Measurements from ENCODE around the gene TBX21.

TBX21 gene

DNA sequence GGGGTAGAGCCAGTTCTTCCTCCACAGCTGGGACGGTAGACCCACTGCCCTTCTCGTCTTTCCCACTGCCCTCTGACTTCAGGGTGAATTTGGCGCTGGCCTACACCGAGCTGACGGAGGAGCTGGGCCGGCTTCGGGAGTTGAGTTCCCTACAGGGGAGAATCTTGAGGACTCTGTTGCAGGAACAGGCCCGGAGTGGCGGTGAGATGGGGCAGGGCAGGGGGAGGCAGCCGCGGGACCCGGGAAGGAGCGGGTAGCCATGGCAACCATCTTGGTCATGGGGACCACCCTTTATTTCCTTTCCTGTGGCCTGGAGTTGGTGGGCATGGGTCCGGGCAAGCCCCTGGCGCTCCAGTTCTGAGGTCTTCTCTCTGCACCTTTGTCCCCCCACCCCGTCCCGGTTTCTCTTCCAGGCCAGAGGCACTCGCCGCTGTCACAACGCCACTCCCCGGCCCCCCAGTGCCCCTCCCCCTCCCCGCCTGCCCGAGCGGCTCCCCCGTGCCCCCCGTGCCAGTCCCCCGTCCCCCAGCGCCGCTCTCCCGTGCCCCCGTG lies 24.6 kb upstream of the TBX21 start:
- Histone ChIP-seq H3K4me2 (ENCODE audit: low read length) (no peak overlapping the region), H3K4me1 (ENCODE audit: control insufficient read depth, insufficient read depth, low read length) (no peaks in the 10 kb centered on the region), H3K27me3 (ENCODE audit: control insufficient read depth, insufficient read depth, low read length) (peaks cover 40% of the 10 kb centered on the region), H3K4me3 (ENCODE audit: low read length) (no peak overlapping the region), H3K9ac (ENCODE audit: low read depth, low read length) (no peak overlapping the region), H3K9me3 (replicated peaks; ENCODE audit: low read length) (no peaks in the 10 kb centered on the region), H3K36me3 (ENCODE audit: insufficient read depth, low read length) (no peaks in the 10 kb centered on the region)

DNA sequence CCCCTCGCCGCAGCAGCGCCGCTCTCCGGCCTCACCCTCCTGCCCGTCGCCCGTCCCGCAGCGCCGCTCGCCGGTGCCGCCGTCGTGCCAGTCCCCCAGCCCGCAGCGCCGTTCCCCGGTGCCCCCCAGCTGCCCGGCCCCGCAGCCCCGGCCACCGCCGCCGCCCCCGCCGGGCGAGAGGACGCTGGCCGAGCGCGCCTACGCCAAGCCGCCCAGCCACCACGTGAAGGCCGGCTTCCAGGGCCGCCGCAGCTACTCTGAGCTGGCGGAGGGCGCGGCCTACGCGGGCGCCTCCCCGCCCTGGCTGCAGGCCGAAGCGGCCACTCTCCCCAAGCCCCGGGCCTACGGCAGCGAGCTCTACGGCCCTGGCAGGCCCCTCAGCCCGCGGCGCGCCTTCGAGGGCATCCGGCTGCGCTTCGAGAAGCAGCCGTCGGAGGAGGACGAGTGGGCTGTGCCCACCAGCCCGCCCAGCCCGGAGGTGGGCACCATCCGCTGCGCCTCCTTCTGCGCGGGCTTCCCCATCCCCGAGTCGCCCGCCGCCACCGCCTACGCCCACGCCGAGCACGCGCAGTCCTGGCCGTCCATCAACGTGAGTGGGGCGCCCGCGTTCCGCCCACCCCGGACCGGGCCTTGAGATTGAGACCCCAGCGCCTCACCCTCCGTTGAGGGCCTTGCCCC lies 24.0 kb upstream of the TBX21 start:
- H3K36me3 ChIP-seq (ENCODE audit: insufficient read depth, low read length): no peaks in the 10 kb centered on the region
- H3K4me1 ChIP-seq (ENCODE audit: control insufficient read depth, insufficient read depth, low read length): no peaks in the 10 kb centered on the region
- H3K4me3 ChIP-seq (ENCODE audit: low read length): no peak overlapping the region
- no peak overlapping the region for H3K9ac ChIP-seq (ENCODE audit: low read depth, low read length)
- no peak overlapping the region for H3K4me2 ChIP-seq (ENCODE audit: low read length)
- H3K27me3 ChIP-seq (ENCODE audit: control insufficient read depth, insufficient read depth, low read length): peaks cover 46% of the 10 kb centered on the region
- H3K9me3 ChIP-seq (replicated peaks; ENCODE audit: low read length): no peaks in the 10 kb centered on the region

DNA sequence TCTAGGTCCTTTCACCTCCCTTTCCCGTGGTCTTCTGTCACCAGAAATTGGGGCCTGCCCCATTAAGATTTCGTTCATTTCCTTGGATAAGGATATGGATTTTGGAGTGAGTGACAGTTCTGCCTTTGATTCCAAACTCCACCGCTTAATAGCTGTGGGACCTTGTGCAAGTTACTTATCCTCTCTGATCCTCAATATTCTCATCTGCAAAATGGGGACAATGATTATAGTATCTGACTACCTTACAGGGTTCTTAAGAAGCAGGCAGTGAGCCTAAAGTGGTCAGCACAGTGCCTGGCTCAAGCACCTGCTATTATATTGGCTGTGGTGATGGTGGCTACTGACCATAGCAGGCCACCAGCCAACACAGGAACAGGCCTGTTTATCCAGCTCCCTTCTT lies 23.4 kb upstream of the TBX21 start:
- H3K36me3 ChIP-seq (ENCODE audit: insufficient read depth, low read length): no peaks in the 10 kb centered on the region
- H3K27me3 ChIP-seq (ENCODE audit: control insufficient read depth, insufficient read depth, low read length): peaks cover 50% of the 10 kb centered on the region
- no peak overlapping the region for H3K4me3 ChIP-seq (ENCODE audit: low read length)
- H3K4me1 ChIP-seq (ENCODE audit: control insufficient read depth, insufficient read depth, low read length): no peaks in the 10 kb centered on the region
- H3K9me3 ChIP-seq (replicated peaks; ENCODE audit: low read length): no peaks in the 10 kb centered on the region
- no peak overlapping the region for H3K4me2 ChIP-seq (ENCODE audit: low read length)
- no peak overlapping the region for H3K9ac ChIP-seq (ENCODE audit: low read depth, low read length)

DNA sequence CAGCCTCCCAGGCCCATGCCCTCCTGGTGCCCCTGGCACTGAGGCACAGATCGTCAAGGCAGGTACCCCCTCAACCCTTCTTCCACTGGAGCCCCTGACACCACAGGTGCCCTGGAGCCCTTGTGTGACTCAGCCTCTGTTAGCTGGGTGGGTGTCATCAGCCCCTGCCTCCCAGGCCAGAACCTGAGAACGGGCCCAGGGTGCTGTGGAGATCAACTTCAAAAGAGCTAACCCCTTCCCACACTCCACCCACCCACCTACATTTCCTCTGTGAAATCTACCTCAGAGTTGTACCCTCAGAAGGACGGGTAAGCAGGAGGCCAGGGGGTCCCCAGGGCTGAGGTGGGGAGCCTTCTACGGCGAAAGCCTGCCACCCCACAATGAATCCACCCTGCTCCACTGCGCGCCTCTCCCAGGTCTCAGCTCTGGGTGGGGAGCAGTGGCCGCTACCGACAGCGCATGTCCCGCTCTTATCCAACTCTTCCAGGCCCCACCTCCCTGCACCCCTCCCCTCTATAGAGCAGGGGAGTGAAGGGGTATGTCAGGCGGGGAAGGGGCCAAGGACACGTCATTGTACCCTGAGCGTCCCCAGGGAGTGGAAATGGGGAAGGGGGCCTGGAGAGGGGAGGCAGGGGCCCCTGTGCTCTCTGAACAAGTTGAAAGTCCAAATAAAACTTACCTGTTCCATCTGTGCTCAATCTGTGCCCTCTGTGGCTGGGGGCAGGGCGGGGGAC lies 21.5 kb upstream of the TBX21 start:
- Histone ChIP-seq H3K36me3 (ENCODE audit: insufficient read depth, low read length) (no peaks in the 10 kb centered on the region), H3K4me1 (ENCODE audit: control insufficient read depth, insufficient read depth, low read length) (no peaks in the 10 kb centered on the region), H3K27me3 (ENCODE audit: control insufficient read depth, insufficient read depth, low read length) (peaks cover 51% of the 10 kb centered on the region), H3K9ac (ENCODE audit: low read depth, low read length) (no peak overlapping the region), H3K4me2 (ENCODE audit: low read length) (no peak overlapping the region), H3K4me3 (ENCODE audit: low read length) (no peak overlapping the region), H3K9me3 (replicated peaks; ENCODE audit: low read length) (no peaks in the 10 kb centered on the region)

DNA sequence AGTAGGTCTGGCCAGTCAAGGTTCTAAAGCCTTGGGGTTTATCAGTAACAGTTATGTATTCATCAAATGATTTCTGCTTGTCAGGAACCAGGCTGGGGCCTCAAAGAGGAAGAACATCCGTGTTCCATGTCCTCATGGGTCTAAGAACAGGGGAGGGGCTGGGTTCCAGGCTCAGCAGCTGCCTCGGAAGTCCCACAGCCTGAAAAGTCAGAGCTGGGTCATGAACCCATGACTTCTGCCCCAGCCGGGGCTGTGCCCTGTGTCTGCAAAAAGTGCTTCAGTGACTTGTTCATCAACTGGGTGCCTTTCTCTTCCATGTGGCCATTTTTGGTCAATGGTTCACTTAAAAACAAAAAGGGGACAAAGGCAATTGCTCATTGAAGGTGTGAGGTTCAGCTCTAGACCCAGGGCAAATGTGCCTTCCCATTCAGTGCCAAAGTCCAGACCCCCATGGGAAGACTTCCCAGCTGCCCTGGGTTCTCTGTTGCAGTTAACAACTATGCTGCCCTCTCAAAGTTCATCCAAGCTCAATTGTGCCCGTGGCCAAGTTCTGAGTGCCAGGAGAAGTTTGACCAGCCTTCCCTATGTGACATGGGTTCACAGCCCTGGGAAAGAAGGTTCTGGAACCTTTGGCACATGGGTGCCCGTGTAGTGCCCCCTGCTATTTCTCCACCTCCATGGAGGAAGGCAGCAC lies 20.6 kb upstream of the TBX21 start:
- H3K4me2 ChIP-seq (ENCODE audit: low read length): no peak overlapping the region
- no peak overlapping the region for H3K9ac ChIP-seq (ENCODE audit: low read depth, low read length)
- H3K4me1 ChIP-seq (ENCODE audit: control insufficient read depth, insufficient read depth, low read length): no peaks in the 10 kb centered on the region
- no peaks in the 10 kb centered on the region for H3K9me3 ChIP-seq (replicated peaks; ENCODE audit: low read length)
- peaks cover 56% of the 10 kb centered on the region for H3K27me3 ChIP-seq (ENCODE audit: control insufficient read depth, insufficient read depth, low read length)
- H3K36me3 ChIP-seq (ENCODE audit: insufficient read depth, low read length): no peaks in the 10 kb centered on the region
- H3K4me3 ChIP-seq (ENCODE audit: low read length): no peak overlapping the region

DNA sequence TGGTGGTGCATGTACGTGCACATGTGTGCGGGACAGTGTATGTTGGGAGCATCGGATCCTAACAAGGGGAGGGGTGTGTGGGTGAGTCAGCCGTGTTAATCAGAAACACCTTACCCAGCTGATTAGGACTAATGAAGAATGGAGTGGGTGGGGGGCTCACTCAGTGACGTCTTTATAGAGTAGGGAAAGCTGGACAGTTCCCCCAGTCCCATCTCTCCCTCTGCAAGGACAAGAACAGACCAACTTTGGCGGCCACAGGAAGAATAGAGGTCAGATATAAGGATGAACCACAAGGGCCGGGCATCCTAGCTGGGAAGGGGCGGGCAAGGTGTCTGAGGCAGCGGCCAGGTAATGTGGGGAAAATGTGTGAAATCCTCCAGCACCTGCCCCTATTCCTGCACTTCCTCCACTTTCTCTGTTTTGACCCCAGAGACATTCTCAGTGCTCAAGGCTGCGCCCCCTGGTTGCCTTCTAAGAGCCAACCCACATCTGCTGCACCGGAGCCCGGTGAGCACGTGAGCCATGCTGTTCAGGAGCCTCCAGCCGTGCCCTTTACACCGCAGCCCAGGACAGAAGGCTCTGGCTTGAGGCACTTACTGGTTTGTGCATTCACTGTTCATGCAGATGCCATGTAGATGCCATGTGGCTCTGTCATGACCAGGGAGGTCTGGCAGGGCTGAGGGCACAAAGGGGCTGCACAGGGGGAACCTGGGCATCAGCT lies 18.9 kb upstream of the TBX21 start:
- H3K9me3 ChIP-seq (replicated peaks; ENCODE audit: low read length): no peaks in the 10 kb centered on the region
- H3K4me3 ChIP-seq (ENCODE audit: low read length): no peak overlapping the region
- H3K4me1 ChIP-seq (ENCODE audit: control insufficient read depth, insufficient read depth, low read length): peaks cover 15% of the 10 kb centered on the region

DNA sequence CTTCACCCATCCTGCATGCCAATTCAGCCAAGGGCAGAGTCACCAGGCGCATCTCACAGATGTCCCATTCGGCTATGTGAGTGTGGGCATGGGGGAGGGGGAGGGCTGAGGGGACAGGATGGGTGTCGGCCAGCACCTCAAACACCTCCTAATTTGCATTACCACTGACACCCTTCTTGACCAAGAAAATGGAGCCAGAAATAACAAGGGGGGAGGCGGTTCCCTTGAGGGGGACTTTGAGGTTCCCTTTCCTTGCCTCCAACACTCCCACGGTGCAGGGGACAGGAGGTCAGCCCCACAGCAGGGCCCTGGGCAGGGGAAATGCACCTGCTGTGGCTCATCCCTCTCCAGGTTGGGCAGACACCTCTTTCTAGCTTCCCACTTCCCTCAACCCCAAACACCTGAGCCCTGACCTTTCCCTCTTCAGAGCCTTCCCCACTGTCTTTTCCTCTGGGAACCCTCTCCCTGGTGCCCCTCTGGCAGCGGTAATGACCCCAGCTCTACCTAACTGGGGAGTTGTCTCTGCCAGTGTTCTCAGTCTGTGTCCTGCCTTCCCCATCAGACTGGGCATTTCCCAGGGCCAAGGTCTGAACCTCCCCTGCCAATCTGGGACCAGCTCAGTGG lies 18.2 kb upstream of the TBX21 start:
- Histone ChIP-seq H3K9ac (ENCODE audit: low read depth, low read length) (no peak overlapping the region), H3K27me3 (ENCODE audit: control insufficient read depth, insufficient read depth, low read length) (peaks cover 73% of the 10 kb centered on the region), H3K4me1 (ENCODE audit: control insufficient read depth, insufficient read depth, low read length) (peaks cover 23% of the 10 kb centered on the region), H3K4me3 (ENCODE audit: low read length) (no peak overlapping the region), H3K9me3 (replicated peaks; ENCODE audit: low read length) (no peaks in the 10 kb centered on the region), H3K4me2 (ENCODE audit: low read length) (no peak overlapping the region), H3K36me3 (ENCODE audit: insufficient read depth, low read length) (no peaks in the 10 kb centered on the region)

More for the DNA sequence above, 18.9 kb upstream of the TBX21 start:
- no peak overlapping the region for H3K4me2 ChIP-seq (ENCODE audit: low read length)
- no peaks in the 10 kb centered on the region for H3K36me3 ChIP-seq (ENCODE audit: insufficient read depth, low read length)
- peaks cover 73% of the 10 kb centered on the region for H3K27me3 ChIP-seq (ENCODE audit: control insufficient read depth, insufficient read depth, low read length)
- H3K9ac ChIP-seq (ENCODE audit: low read depth, low read length): no peak overlapping the region

DNA sequence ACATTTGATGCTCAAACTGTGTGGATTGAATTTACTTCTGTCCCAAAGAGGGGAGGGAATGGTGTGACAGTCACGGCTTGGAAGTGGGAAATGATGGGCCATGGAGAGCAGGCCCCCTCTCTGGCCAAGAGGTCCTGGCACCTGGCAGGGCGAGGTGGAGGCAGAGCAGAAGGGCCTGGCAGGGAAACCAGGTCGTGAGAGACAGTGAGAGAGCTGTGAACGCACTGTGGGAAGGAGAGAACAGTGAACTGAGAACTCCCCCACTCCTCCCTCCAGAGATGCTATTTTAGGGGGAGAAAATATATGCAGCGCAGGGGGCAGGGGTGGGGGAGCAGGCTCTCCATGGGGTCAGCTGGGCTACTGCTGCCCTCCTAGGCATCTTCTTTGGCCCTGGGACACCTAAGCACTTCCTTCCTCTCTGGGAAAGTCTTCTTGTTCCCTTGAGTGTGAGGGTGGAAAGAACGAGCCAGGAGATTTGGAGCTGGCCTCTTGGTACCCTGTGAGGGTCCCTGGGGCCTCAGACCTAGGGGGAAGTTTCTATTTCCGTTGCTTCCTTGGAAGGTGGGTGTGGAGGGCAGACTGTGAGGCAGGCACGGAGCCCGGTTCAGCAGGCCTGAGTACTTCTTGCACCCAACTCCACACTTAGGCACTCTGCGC lies 17.2 kb upstream of the TBX21 start:
- H3K4me1 ChIP-seq (ENCODE audit: control insufficient read depth, insufficient read depth, low read length): peaks cover 32% of the 10 kb centered on the region
- H3K36me3 ChIP-seq (ENCODE audit: insufficient read depth, low read length): no peaks in the 10 kb centered on the region
- no peak overlapping the region for H3K4me2 ChIP-seq (ENCODE audit: low read length)
- no peak overlapping the region for H3K9ac ChIP-seq (ENCODE audit: low read depth, low read length)
- no peaks in the 10 kb centered on the region for H3K9me3 ChIP-seq (replicated peaks; ENCODE audit: low read length)
- H3K4me3 ChIP-seq (ENCODE audit: low read length): no peak overlapping the region
- H3K27me3 ChIP-seq (ENCODE audit: control insufficient read depth, insufficient read depth, low read length): peaks cover 82% of the 10 kb centered on the region

DNA sequence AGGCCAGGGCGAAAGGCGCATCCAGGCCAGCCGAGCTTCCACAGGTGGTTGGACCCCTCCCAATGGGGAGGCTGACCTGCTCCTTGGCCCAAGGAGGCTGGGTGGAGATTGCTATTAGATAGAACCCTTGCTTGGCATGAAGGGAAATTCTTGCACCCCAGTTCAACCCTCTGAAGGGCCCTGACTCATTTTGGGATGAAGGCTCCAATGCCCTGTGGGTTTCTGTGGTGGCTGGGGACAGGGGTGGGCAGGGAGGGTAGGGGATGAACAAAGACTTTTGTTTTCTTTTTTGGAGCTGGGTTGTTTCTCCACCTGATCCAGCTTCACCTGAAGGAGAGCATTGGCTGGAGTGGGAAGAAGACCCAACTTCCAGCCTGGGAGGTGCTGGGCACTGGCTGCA lies 16.7 kb upstream of the TBX21 start:
- Histone ChIP-seq H3K4me1 (ENCODE audit: control insufficient read depth, insufficient read depth, low read length) (peaks cover 37% of the 10 kb centered on the region), H3K36me3 (ENCODE audit: insufficient read depth, low read length) (no peaks in the 10 kb centered on the region), H3K9me3 (replicated peaks; ENCODE audit: low read length) (no peaks in the 10 kb centered on the region), H3K4me2 (ENCODE audit: low read length) (no peak overlapping the region), H3K9ac (ENCODE audit: low read depth, low read length) (no peak overlapping the region), H3K27me3 (ENCODE audit: control insufficient read depth, insufficient read depth, low read length) (peaks cover 88% of the 10 kb centered on the region), H3K4me3 (ENCODE audit: low read length) (no peak overlapping the region)

DNA sequence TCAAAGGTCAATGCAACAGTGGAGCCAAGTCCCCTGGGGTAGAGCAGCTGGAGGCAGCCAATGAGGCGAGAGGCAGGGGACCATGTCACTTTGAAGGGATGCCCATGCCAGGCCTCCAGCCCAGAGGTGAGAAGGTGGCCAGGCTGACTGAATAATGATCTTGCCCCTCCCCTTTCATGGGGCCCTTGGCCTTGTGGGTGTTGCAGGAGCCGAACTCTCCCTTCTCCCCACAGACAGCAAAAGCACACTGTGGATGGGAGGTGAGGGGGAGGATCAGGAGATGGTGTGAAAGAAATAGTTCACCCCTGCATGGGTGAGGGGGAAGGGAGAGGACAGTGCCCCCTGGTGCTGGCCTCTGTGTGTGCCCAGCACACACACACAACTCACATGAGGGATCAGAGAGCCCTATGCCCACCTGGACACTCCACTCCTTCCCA lies 15.8 kb upstream of the TBX21 start:
- no peaks in the 10 kb centered on the region for H3K9me3 ChIP-seq (replicated peaks; ENCODE audit: low read length)
- H3K4me2 ChIP-seq (ENCODE audit: low read length): no peak overlapping the region
- H3K27me3 ChIP-seq (ENCODE audit: control insufficient read depth, insufficient read depth, low read length): peaks cover 93% of the 10 kb centered on the region
- H3K36me3 ChIP-seq (ENCODE audit: insufficient read depth, low read length): no peaks in the 10 kb centered on the region
- H3K9ac ChIP-seq (ENCODE audit: low read depth, low read length): no peak overlapping the region
- H3K4me3 ChIP-seq (ENCODE audit: low read length): no peak overlapping the region
- peaks cover 37% of the 10 kb centered on the region for H3K4me1 ChIP-seq (ENCODE audit: control insufficient read depth, insufficient read depth, low read length)
